Measurements from ENCODE around the gene TRIM44. TPM values are rescaled to one million over a fixed set of nuclear protein-coding genes. Genes with fewer than 3 reads are reported as not detected.

The TRIM44 gene
- total RNA-seq, 1 experiment from 2014 or later: 32.2 TPM

DNA sequence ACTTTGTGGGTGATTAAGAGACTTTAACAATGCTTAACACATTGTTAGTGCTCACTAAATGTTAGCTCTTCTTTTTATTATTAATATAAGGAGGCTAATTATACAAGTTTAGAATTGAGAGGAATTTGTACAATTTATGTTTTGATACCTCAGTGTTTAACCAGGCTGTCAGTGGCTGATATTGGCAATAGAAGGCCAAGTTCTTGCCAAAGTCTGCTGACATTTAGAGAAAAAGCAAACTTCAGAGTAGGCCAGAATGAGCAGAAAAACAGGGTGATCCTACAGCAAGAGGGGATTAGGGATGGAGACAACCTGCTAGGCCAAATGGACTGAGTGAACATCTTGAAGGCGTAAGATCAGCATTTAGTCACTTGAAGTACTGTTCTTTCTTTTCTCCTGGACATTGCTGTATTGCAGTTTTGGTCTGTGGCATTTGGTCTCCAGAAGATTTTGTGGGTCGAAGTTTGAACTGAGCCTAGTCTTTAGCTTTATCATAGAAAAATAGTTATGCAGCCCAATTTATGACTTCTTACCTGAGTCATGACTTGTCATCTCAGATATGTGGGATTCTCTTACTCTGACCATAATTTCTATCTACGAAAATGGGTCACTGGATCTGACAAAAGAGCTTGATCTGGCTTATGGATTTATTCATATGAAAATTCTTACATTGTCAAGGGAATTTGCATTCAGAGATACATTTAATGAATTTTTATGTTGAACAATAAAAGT, 9.0 kb downstream of the TRIM44 start:
- no peak for DNase-seq (ENCODE audit: low spot score)

DNA sequence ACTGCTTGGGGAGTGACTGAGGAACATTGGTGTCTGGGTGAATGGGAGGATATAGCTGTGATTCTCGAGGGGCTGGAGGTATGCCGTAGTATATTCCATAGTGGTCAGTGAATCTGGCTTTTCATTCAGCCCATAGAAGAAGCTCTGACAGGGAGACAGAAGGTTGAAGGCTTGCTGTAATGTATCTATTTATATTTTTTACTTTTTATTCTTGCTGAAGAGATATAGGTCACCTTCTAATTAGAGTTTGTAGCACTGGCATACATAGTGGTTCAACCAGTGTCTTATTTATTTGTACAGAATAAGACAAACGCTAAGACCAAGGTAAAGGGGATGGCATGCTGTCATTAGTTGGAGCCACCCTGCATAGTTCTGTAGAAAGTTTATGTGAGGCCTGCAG, 10.0 kb downstream of the TRIM44 start:
- DNase-seq (ENCODE audit: low spot score): no peak

DNA sequence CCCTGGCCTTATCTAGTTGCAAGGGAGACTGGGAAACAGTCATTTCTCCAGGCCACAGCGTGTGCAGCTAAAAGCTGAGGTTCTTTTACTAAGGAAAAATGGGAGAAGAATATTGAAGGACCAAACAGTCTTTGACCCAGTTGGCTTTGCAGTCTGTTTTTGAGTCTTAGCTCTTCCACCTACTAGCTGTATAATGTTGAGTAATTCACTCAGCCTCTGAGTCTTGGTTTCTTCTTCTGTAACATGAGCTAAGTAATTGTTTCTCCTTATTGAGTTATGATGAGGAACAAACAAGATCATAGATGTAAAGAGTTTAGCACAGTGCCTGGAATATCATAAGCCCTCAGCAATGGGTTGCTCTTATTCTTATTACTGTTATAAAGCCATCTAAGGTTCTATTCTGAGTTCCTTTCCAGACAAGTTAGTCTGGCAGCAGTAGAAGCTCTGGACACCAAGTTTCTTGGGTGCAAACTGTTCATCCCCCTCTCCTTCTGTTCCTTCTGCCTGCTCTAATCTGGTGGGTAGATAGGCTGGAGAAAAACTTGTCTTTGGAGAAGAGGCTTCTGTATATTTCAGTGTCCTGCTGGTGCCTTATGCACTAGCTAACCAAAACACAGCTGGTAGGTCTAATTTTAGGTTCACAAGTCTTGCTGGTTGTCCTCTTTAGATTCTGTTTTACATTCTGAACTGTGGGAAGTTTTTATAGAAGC, 13.5 kb downstream of the TRIM44 start:
- peak; percentile 1 for DNase-seq (ENCODE audit: low spot score)

DNA sequence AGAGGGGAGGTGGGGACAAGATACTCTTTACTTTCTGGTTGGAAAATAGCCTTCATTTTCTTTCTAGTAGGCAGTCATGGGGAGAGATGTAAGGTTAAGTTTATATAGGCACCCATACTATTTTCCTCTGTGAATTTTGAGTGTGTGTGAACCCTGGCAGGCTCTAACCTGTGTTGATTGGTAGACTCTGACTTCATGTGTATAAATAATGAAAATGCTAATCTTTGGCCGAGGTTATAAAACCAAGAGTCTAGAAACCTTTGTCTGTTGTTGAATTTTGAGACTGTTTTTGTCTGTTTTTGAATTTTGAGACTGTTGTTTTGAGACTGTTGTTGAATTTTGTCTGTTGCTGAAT, 14.0 kb downstream of the TRIM44 start:
- DNase-seq (ENCODE audit: low spot score): no peak

DNA sequence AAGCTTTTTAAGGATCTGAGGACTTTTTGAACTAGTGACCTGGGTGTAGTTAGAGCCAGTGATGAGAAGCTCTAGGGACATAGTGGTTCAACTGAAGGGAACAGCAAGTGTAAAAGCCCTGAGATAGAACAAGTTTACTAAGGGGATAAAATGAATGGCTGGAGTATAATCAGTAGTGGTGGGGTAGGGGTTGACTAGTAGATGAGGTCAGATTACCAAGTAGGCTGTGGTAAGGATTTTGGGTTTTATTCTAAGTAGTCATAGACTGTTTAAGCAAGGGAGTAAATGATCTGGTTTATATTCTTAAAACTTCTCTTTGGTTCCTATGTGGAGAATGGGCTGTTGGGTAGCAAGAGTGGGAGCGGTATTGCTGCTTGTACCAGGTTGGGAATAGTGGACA, 15.3 kb downstream of the TRIM44 start:
- no peak for DNase-seq (ENCODE audit: low spot score)

DNA sequence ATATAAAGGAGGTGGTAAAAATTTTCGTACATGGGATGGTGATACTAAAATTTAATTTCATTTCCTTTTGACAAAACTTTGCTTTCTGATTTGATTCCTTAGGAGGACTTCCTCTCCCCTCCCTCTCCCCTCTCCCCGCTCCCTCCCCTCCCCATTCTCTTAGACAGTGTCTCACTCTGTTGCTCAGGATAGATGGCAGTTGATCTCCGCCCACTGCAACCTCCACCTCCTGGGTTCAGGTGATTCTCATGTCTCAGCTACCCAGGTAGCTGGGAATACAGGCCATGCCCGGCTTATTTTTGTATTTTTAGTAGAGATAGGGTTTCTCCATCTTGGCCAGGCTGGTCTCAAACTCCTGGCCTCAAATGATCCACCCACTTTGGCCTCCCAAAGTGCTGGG, 15.9 kb downstream of the TRIM44 start:
- DNase-seq (ENCODE audit: low spot score): no peak

DNA sequence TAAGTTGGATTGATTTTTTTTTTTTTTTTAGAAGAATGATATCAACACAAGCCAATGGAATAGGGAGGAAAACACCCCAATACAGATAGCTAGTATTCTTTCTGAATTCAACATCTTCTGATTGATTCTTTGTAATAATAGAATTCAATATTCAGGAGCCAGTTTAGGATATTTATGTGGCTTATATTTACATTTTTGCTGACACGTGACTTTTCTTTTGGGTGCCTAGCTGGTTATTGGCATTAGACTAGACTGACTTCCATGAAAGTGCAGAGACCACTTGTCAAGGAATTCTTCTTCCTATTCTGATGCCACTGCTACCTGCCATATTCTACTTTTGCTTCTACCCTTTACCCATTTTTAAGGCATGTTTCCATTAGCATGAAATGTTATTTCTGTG, 16.4 kb downstream of the TRIM44 start:
- no peak for DNase-seq (ENCODE audit: low spot score)

DNA sequence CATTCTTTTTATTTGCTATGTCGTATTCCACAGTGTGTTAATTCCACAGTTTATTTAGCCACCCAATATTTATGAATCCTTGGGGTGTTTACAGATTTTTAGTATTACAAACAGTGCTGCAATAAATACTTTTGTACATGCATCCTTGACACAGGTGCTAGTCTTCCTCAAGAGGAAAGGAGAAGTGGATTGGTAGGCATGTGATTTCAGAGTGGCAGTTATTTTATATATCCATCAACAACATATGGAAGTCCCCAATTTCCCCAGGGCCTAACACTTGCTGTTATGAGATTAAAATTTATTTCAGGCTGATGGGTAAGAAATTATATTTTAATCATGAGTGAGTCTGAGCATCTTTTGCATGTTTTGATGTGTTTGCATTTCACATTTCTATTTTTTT, 17.9 kb downstream of the TRIM44 start:
- DNase-seq (ENCODE audit: low spot score): no peak

DNA sequence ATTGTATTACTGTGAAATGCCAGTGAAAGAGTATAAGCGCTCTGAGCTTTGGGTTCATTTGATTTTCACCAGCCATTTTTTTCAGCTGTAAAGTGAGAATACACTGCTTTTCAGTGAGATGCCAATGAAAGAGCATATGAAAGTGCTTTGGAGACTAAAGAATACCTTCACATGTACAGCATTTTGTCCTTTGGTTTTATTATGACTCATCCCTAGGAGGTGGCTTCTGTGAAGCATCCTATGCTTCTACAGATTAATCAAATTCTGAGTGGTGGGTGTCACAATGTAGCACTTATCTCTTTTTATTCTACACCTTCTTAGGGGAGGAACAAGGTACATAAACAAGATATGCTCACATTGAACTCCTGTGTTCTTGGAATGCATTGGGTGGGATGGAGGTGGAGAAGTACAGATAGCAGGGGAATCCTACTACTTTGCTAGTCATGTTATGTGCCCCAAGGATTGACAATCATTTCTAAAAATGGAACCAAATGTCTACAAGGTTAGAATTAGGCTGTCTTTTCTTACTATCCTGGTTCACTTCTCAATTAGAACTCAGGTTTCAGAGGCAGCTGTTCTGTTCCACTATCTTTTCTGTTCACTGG, 18.7 kb downstream of the TRIM44 start:
- DNase-seq (ENCODE audit: low spot score): no peak

DNA sequence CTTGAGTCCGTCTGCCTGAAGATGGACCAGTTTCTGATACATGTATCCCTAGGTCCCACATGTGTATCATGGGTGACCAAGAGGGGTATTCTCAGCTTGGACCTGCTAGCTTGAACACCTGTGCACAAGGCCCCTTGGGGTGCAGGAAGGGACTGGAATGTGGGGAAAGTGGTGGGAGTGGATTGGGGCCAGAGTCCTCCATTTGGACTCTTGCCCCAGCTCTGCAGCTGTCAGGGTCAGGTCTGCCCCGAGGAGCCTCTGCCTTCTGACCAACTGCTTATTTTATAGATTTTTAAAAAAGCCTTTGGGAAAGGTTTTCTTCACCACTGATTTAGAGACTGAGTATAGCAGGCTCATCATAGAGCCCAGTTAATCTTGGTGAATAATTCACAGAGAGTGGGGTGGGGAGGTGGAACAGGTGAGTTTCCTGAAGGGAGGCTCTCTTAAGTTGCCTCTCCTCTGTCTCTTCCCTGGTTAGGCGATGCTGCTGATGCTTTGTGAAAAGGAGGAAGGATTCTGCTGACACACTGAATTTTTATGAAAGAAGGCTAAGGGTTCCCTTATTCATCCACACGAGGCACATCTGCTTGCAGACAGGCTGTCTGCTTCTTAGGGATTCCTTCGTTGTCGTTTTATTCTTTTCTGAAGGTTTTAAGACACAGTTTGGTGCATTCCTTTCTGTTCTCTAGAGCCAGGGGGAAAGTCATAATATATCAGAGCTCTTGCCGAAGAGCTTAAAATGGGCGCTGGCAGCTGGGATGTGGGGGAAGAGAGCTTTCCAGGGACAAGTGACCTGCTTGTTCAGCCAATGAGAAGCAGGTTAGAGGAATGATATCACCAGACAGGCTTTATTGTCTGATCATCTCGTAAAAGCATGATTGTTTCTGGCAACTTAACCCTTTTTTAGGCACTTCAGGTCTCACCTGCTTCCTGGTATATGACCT, 19.9 kb downstream of the TRIM44 start:
- peak; percentile 18 for DNase-seq (ENCODE audit: low spot score)

DNA sequence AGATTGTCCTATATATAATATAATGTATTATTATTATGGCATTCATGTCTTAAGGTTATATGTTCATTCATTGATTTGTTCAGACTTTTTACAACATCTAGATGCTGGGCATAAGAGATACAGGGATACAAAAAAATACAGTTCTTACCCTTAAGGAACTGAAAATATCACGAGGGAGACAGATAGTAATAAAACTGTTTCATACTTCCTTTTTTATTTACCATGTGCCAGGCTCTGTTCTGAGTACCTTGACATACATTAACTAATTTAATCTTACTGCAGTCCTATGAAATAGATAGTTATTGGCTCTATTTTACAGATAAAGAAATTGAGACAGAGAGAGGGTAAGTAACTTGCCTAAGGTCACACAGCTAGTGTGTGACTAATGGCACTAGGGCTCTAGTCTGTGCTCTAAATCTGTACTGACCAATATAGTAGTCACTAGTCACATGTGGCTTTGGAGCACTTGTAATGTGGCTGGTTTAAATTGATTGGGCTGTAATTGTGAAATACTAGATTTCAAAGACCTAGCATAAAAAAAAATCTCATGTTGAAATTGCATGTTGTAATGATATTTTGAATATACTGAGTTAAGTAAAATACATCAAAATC, 21.3 kb downstream of the TRIM44 start:
- DNase-seq (ENCODE audit: low spot score): no peak

DNA sequence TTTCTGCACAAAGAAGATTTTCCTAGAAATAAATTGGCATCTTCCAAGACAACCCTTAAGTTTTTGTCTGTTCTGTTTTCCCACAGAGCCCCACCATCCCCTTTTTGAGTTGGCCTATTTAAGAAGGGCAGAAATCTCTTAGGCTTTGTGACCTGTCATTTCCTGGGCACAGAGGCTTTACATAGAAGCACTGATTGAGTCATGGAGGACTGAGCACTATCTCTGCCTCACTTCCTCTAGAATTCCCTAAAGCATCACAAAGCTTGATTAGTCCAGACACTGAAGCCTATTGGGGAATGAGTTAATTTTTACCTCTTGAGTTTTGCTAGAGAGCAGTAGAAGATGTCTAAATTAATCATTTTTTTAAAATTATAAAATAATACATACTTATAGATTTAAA, 25.4 kb downstream of the TRIM44 start:
- DNase-seq (ENCODE audit: low spot score): no peak

DNA sequence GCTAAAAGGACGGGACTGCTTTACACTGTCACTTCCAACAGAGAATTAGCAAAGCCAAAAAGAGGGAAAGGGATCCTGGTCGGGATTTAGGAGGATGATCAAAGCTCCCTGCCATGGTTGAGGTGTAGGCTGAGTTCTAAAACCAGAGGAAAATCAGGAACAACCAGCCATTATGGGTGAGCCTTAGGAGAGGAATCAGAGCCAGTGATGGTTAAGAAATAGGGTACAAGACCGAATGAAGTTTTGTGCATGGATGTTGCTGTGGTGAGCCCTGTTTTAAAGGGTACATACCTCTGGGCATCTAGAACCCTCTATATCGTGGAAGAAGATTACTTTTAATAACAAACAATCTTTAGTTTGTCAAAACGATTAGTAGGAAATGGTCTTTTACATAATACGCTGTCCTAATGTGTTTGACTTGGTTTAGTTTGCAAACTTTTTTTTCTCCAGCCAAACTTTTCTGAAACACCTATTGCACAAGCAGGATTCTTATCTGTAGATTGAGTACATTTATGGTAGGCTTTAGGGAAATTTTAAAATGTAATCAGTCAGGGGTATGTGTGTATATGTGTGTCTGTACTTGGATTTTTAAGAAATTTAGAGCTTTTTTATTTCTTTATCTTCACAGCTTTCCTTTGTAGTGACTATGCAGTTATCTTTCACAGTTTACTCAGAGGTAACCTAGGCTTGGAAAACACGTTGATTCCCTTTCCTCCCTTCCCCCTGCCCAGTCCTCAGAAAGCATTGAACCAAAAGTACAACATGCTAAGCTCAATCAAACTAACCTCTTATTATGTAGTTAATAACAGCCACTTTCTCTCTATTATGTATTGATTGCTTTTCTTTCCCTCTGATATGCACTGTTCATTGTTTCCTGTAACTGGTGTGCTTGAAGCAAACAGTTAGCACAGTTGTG, 26.8 kb downstream of the TRIM44 start:
- no peak for DNase-seq (ENCODE audit: low spot score)

DNA sequence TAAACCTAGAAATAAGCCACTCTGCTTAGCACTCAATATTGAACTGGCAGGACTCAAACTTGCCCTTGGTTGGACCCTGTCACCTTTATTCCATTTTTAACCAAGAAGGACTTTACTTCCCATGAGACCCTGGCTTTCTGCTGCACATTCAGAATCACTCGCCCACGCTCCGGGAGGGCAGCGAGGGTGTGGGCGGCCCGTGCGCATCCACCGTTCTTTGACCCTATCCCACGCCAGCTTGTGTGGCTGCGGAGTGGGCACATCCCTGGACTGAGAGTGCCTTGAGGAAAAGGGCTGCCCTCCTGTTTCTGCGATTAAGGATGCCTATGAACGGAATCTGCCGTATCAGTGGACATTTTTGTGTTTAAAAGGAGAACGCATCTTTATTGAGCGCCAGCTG, 39.6 kb downstream of the TRIM44 start:
- DNase-seq (ENCODE audit: low spot score): no peak

DNA sequence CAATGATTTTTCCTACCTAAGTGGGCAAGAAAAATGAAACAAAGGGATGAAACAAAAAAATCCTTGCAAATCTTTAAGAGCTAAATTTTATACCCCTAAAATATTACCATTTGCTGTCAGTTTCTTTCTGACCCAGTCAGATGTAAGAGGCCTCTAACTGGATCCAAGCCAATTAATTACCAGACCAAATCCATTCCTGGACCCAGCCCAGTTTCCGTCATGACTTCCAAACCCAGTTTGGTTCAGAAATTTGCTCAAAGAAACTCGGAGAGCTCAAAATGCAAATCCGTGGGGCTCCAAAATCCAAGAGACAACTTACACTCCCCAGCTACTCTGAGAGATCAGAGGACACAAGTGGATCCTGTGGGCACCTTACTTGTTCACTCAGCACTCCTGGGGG, 46.8 kb downstream of the TRIM44 start:
- no peak for DNase-seq (ENCODE audit: low spot score)

DNA sequence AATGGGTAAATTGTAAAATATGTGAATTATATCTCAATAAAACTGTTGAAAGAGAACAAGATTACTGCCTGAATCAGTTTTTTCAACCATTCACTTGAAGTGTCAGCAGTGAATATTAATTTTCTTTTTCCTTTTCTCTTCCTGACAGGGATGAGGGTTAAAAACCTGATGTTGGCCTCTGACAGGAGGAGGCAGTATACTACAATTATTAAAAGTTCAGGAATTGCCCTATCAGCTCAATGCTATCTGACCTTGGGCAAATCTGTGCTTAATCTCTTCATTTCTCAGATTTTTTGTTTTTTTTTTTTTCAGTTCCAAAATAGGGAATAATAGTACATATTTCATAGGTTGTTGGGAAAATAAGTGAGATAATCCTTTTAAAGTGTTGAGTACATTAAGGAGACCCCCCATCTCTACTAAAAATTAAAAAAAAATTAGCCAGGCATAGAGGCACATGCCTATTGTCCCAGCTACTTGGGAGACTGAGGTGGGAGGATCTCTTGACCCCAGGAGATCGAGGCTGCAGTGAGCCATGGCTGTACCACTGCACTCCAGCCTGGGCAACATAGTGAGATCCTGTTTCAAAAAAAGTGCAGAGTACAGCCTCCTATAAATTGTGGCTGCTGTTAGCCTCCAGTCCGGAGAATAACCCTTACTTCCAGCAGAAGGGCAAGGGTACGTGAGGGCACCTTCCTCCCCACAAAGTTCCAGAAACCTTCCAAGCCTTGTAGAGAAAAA, 48.8 kb downstream of the TRIM44 start:
- no peak for DNase-seq (ENCODE audit: low spot score)

DNA sequence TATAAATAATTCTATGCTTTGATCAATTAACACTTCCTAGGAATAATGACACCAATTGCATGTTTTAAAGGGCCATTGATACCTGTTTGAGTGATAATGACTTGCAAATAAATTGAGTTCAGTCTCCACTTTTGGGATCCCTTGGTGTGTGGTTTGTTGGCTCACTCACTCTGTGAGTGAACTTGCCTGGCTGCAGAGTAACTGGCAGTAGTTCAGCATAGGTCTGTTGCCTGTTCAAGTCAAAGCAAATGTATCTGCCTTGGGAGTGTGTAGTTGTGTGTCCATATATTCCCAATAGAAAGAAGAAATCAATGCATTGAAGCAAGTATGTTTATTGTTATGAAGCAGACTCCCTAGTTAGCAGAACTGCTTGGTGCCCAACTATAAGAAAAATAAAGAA, 49.3 kb downstream of the TRIM44 start:
- no peak for DNase-seq (ENCODE audit: low spot score)

DNA sequence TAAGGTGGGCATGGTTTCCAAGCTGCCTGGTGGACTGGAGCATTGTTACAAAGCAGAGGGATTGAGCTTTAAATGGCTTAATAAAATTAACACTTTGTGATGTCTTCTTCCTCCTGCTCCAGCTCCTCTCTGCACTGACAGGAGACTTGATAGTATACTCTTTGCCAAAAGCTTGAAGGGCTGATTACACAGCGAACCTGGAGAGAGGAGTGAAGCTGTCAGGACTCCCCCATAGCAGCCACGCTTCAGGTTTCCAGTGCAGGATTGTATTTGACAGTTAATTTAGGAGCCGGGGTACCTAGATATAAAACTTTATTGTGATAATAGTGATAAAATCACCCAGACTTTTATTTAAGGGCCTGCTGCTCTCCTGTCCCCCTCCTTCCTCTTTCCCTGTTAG, 50.0 kb downstream of the TRIM44 start:
- no peak for DNase-seq (ENCODE audit: low spot score)

DNA sequence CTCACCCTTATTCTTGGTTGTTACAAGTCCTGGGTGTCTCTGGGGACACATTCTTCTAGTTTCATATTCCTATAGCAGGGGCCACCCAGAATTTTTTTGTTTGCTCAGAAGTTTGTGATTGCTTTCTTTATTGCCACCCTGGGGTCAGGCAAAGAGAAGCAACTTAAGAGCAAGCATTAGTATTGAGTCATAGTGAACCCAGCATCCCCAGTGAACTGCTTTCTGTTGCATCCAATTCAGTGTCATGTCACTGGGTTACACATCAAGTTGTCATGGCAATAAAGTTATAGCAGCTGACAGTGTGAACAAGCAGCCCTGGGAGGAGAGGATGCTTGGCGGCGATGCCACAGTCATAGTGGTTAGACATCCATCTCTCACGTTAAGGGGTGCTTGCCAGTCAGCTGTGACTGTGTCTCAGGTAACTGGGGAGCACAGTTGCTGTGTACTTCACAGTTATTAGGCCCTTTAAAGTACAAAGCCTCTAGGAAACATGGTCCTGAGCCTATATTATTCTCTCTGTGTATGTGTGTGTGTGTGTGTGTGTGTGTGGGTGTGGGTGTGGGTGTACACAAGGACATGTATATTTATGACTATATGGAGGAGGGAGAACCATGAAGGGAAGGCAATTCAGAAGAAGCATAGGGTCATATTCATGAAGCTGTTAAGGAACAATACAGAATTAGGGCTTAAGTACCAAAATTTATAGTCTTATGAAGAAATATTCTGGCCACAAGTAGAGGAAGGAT, 52.5 kb downstream of the TRIM44 start:
- DNase-seq (ENCODE audit: low spot score): no peak

Data from HT-29 (cell line).